Measurements from ENCODE around the gene TCF7.
A peak's percentile ranks its signal among the peaks of the same experiment; 100 is the strongest.

The TCF7 gene

GRCh38 chr5:134184155-134185135 lies 70.0 kb downstream of the TCF7 start:
- peak in 1 of 2 experiments; percentile 14 for DNase-seq

- no peak for DNase-seq
Observed at GRCh38 chr5:134188092-134188491, 73.6 kb downstream of the TCF7 start.

- no peak for DNase-seq
Observed at GRCh38 chr5:134189031-134189430, 74.5 kb downstream of the TCF7 start.

- DNase-seq, result no peak
Observed at GRCh38 chr5:134195666-134196065, 81.2 kb downstream of the TCF7 start.

All from NCI-H1930 (cell line).